SK-N-MC (cell line): Measurements from ENCODE around the gene SERINC3.

ENCODE experiments used
- EZH2 ChIP-seq: fragments of 200-600 bp; sonication (generic); IDR thresholded peaks from one replicate; pipeline ENCODE4 v1.6.1; 2017; ENCODE audit warnings: antibody characterized with exemption
- FOXP2 ChIP-seq: optimal IDR thresholded peaks from 2 replicates; pipeline ENCODE3; 2011; ENCODE audit warnings: mild to moderate bottlenecking, moderate library complexity; ENCODE audit not compliant: insufficient read depth; ENCODE audit errors: extremely low read length, control extremely low read depth
- POLR2AphosphoS5 ChIP-seq: IDR thresholded peaks from 2 replicates; pipeline ENCODE4 v1.6.1; 2012; ENCODE audit warnings: mild to moderate bottlenecking, low read depth, low read length, borderline replicate concordance

DNA sequence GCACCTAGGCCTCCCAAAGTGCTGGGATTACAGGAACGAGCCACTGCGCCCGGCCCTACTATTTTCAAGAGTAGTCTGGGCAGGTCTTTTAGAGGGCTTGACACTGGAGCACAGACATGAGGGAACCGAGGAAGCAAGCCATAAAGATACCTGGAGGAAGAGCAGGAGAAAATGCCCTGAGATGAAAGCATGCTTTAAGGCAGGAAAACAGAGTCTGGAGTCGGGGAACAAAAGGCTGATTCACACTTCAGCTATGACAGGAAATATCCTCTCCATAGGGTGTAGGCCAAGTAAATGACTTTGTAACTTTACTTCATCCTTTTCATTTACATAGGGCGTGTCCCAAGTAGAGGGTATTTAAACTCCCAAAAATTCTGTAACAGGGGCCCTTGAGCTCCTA, 4.3 kb upstream of the SERINC3 start:
- TF ChIP-seq POLR2AphosphoS5 (no peak), EZH2 (no peak), FOXP2 (no peak)
